Measurements from ENCODE around the gene ZFP69B.

GRCh38 chr1:40439247-40439646, 11.0 kb upstream of the ZFP69B start:
- no peak for TF ChIP-seq POLR2AphosphoS5 (IDR thresholded peaks at IDR 0.05; ENCODE audit: low read depth, low read length)
- no peak for TF ChIP-seq POLR2A (IDR thresholded peaks at IDR 0.05; ENCODE audit: low read depth, low read length)
- TF ChIP-seq SPI1 (IDR thresholded peaks at IDR 0.05; ENCODE audit: low read depth, low read length): no peak
- TF ChIP-seq TAF1 (IDR thresholded peaks at IDR 0.05; ENCODE audit: low read depth, low read length): no peak

All from GM12891 (cell line).